Measurements from ENCODE around the gene SHISA6. TPM values are rescaled to one million over a fixed set of nuclear protein-coding genes. Genes with fewer than 3 reads are reported as not detected.

The SHISA6 gene
- total RNA-seq, 1 experiment from 2014 or later: 2.9 TPM

DNA sequence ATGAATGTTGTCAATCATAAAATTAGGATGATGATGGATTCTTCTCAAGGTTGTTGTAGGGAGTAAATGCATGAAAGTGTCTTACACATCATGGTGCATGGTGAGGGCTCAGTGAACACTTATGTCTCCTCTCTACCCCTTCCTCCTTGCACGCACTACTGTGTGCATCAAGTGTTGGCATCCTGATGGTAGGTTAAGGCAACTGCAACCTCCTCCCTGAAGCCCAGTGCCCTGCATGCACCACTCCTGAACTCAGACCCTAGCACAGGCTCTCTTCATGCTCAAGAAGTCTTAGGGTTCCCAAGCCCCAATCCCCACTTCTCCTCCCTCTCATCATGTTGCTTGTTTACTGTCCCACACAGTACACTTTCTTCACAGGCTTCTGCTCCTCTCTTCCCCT, 251.5 kb downstream of the SHISA6 start:
- no peak overlapping the region for H3K4me2 ChIP-seq (ENCODE audit: insufficient read depth, insufficient read length, low read length)
- no peak overlapping the region for H3K9ac ChIP-seq (ENCODE audit: extremely low read depth, insufficient read length, low read length)
- H4K91ac ChIP-seq (ENCODE audit: insufficient read length, low read depth, low read length): no peak overlapping the region
- H3K23me2 ChIP-seq (ENCODE audit: insufficient read length, low read depth, low read length, poor library complexity, severe bottlenecking): no peaks in the 10 kb centered on the region
- H3K27ac ChIP-seq (ENCODE audit: insufficient read length, low read depth, low read length): no peak overlapping the region
- H4K5ac ChIP-seq (ENCODE audit: insufficient read length, low read depth, low read length): no peak overlapping the region
- H3K14ac ChIP-seq (ENCODE audit: insufficient read depth, low read length): no peak overlapping the region
- H3K4ac ChIP-seq (ENCODE audit: low read depth, low read length): no peak overlapping the region
- no peaks in the 10 kb centered on the region for H4K20me1 ChIP-seq (ENCODE audit: control insufficient read depth, insufficient read depth, insufficient read length)
- no peak overlapping the region for H2BK12ac ChIP-seq (ENCODE audit: insufficient read length, low read depth, low read length)
- H3K56ac ChIP-seq (ENCODE audit: insufficient read length, low read depth, low read length): no peak overlapping the region
- DNase-seq: no peak
- H3K79me2 ChIP-seq (ENCODE audit: insufficient read depth, low read length): no peaks in the 10 kb centered on the region
- H2AFZ ChIP-seq (ENCODE audit: low read length): no peak overlapping the region
- no CpG with 5 or more reads among the region's 1 CpG for WGBS (ENCODE audit: extremely low coverage, insufficient read length, low lambda C conversion rate)
- H3K4me1 Mint-ChIP-seq: peaks cover 18 to 27% of the 10 kb centered on the region in 2 experiments
- H2BK20ac ChIP-seq (ENCODE audit: low read depth, low read length, poor library complexity, severe bottlenecking): no peak overlapping the region
- H3K27me3 ChIP-seq (ENCODE audit: insufficient read depth, low read length): no peaks in the 10 kb centered on the region
- no peak overlapping the region for H3K23ac ChIP-seq (ENCODE audit: insufficient read length, low read depth, low read length)
- TF ChIP-seq, protein P1, sequence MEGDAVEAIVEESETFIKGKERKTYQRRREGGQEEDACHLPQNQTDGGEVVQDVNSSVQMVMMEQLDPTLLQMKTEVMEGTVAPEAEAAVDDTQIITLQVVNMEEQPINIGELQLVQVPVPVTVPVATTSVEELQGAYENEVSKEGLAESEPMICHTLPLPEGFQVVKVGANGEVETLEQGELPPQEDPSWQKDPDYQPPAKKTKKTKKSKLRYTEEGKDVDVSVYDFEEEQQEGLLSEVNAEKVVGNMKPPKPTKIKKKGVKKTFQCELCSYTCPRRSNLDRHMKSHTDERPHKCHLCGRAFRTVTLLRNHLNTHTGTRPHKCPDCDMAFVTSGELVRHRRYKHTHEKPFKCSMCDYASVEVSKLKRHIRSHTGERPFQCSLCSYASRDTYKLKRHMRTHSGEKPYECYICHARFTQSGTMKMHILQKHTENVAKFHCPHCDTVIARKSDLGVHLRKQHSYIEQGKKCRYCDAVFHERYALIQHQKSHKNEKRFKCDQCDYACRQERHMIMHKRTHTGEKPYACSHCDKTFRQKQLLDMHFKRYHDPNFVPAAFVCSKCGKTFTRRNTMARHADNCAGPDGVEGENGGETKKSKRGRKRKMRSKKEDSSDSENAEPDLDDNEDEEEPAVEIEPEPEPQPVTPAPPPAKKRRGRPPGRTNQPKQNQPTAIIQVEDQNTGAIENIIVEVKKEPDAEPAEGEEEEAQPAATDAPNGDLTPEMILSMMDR (conservative IDR thresholded peaks at IDR 0.05): no peak
- H3K79me1 ChIP-seq (ENCODE audit: insufficient read depth, low read depth, low read length, poor library complexity, severe bottlenecking): no peaks in the 10 kb centered on the region
- no peaks in the 10 kb centered on the region for H3K9me3 ChIP-seq (ENCODE audit: control insufficient read depth, low read depth, low read length)
- H2BK120ac ChIP-seq (ENCODE audit: low read depth, low read length, poor library complexity, severe bottlenecking): no peak overlapping the region
- H2AK5ac ChIP-seq (ENCODE audit: insufficient read length, low read length): no peak overlapping the region
- no peaks in the 10 kb centered on the region for H3K4me1 ChIP-seq (ENCODE audit: insufficient read depth, low read length)
- H3T11ph ChIP-seq (ENCODE audit: low read length): no peak overlapping the region
- no peaks in the 10 kb centered on the region for H3K9me3 Mint-ChIP-seq
- no peak overlapping the region for H2BK5ac ChIP-seq (ENCODE audit: insufficient read length, low read length)
- H3K36me3 Mint-ChIP-seq (ENCODE audit: insufficient read depth in 1 of 3, low read depth in 3 of 3): no peaks in the 10 kb centered on the region; a peak in 1 of 7 replicates
- no peak overlapping the region; a peak in 1 of 7 replicates for H3K27ac Mint-ChIP-seq
- no peak overlapping the region for H4K8ac ChIP-seq (replicated peaks; ENCODE audit: insufficient read length, low read depth, low read length)
- no peak overlapping the region for H3K4me3 Mint-ChIP-seq
- peaks cover 63% of the 10 kb centered on the region for H3K27me3 Mint-ChIP-seq (ENCODE audit: low read depth)
- H2BK15ac ChIP-seq (ENCODE audit: low read depth, low read length): no peak overlapping the region
- H3K18ac ChIP-seq (ENCODE audit: insufficient read length, low read depth, low read length): no peak overlapping the region
